Ramos (cell line): ENCODE data around the gene OR5K4.

Experiments used
- in situ Hi-C: fragments of 300-500 bp; cut with MboI; formaldehyde crosslinking; loops from one replicate; pipeline ENCODE4 v1.14.3; 2022; ENCODE audit warnings: low sequenced_read_pairs; ENCODE audit not compliant: unreplicated experiment

Gene OR5K4, protein sequence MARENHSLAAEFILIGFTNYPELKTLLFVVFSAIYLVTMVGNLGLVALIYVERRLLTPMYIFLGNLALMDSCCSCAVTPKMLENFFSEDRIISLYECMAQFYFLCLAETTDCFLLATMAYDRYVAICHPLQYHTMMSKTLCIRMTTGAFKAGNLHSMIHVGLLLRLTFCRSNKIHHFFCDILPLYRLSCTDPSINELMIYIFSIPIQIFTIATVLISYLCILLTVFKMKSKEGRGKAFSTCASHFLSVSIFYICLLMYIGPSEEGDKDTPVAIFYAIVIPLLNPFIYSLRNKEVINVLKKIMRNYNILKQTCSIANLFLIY

DNA sequence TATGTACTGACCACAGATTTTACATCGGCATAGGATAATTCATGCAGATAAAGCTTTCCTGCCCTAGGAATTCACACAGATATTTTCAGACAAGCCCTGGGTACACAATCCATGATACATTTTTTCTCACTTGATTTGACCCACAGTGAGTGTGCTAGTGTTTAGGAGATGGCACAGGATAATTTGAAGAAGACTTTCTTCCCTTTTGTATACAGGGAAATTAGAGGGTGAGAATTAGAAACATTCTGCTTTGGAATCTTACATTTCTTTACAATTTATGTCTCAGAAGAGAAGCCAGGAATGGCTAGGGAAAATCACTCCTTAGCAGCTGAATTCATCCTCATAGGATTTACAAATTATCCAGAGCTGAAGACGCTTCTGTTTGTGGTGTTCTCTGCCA, at the start of gene OR5K4:
OR5K4 (plus strand) TSS at position 301 of the 400 bp plus-strand sequence; CDS start at position 301, 0 bp downstream.
- in situ Hi-C loops: no loop called here

DNA sequence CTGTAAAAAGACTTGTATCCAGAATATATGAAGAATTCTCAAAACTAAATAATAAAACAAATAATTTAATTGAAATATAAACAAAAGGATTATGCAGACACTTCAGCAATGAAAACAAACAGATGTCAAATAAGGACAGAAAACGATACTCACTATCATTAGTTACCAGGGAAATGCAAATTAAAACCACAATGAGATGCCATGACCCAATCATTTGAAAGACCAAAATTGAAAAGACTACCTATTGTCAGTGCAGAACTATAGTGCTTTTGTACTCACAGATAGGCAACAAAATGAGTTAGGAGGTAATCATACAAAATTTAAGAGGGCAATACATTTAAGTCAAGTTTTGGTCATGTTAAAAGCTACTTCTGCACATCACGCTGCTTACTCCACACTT, 31.6 kb upstream of the OR5K4 start:
- in situ Hi-C loops: no loop called here

DNA sequence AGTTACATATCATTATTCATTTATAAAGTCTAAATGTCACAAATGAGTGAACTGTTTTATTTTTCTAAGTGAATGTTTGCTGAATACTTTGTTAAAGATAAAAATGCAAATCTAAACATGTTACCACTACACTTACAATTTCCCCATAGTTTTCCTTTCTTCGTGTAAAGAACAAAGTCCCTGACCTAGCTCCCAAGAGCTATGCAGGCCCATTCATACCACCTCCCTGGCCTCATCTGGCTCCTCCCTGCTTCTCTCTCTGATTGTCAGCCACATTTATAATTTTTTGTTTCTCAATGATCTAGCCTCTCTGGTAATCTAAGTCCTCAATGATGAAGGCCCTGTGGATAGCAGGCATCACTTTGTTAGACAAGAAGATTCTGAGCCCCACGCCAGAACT, 31.0 kb upstream of the OR5K4 start:
- in situ Hi-C loops: no loop called here

GRCh38 chr3:98323425-98323824, 30.2 kb upstream of the OR5K4 start:
- in situ Hi-C loops: no loop called here

DNA sequence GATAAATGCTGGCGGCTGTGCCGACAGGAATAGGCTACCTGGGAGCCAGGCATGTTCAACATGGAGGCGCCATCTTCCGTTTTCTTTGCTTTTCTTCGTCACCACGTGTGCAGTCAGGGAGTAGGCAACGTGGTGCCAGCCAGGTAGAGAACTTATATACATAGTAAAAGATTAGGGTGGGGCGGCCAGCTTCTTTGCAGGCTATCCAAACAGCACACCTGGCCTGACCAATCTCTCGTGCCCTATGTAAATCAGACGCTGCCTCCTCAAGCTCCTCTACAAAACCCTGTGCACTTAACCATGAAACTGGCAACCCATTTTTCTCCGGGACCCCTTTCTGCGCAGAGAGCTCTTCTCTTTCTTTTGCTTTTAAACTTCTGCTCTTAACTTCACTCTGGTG, 28.6 kb upstream of the OR5K4 start:
- in situ Hi-C loops: loop anchor here (5.0 kb wide), 1 partner anchor 283 kb away; no protein-coding TSS in a partner anchor

GRCh38 chr3:98326105-98326893, 27.4 kb upstream of the OR5K4 start:
- in situ Hi-C loops: loop anchor here (5.0 kb wide), 1 partner anchor 284 kb away; no protein-coding TSS in a partner anchor

DNA sequence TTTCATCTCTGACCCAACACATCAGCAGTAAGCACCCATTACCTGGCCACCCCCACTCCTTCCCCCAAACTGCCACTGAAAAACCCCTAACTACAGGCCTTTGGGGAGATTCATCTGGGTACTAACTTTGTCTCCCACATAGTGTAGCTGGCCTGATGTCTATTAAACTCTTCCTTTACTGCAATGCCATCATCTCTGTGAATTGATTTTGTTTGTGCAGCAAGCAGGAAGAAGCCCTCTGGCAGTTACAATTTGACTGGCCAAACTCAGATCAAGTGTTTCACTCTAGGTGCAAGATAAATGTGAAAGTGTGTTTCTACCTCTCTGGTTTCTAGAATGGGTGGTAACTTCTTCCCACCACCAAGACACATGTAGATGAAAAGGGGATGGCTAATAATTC, 26.7 kb upstream of the OR5K4 start:
- in situ Hi-C loops: loop anchor here (5.0 kb wide), 1 partner anchor 285 kb away; no protein-coding TSS in a partner anchor

- in situ Hi-C loops: loop anchor here (5.0 kb wide), 1 partner anchor 287 kb away; no protein-coding TSS in a partner anchor
Observed at GRCh38 chr3:98328933-98329332, 24.7 kb upstream of the OR5K4 start.

DNA sequence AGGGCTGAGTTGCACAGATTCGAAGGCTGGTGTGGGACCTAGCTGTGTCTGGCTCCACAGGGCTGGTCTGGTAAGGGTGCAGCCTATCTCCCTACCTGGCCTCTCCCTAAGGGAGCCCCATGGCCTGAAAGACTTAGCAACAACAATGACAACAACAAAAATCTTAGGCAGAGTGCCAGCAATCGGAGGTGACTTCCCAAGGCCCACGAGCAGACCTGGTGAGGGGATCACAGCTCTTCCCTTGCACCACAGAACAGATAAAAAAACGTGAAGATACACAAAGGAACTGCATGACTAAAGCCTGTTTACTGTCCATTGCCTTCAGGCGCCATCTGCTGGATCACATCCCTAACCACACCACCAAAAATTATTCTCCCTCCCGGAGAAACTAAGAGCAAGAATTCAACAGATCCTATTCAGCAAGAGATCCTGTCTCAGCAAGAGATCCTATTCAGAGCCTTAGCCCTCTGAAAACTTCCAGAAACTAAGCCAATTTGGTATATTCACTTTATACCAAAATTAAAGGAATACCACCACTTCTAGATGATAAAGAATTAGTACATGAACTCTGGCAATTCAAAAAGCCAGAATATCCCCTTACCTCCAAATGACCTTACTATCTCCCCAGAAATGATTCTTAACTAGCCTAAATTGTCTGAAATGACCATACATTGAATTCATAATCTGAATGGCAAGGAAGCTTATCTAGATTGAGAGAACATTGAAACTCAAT, 24.1 kb upstream of the OR5K4 start:
- in situ Hi-C loops: loop anchor here (5.0 to 10.0 kb wide), 2 partner anchors 245 to 287 kb away; no protein-coding TSS in a partner anchor

GRCh38 chr3:98331329-98331728, 22.3 kb upstream of the OR5K4 start:
- in situ Hi-C loops: loop anchor here (10.0 kb wide), 1 partner anchor 243 kb away; no protein-coding TSS in a partner anchor

- in situ Hi-C loops: loop anchor here (10.0 kb wide), 1 partner anchor 241 kb away; no protein-coding TSS in a partner anchor
Observed at GRCh38 chr3:98333989-98334606, 19.6 kb upstream of the OR5K4 start.

GRCh38 chr3:98339031-98339430, 14.6 kb upstream of the OR5K4 start:
- in situ Hi-C loops: loop anchor here (10.0 kb wide), 1 partner anchor 236 kb away; no protein-coding TSS in a partner anchor

DNA sequence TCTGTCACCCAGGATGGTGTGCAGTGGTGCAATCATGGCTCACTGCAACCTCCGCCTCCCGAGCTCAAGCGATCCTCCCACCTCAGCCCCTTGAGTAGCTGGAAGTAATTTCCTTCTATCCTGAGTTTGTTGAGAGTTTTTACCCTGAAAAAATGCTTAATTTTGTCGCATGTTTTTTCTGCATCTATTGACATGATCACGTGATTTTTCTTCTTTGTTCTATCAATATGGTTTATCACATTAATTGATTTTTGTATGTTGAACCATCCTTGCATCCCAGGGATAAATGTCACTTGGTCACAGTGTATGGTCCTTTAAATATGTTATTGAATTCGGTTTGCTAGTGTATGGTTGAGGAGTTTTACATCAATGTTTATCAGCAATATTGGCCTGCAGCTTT, 11.9 kb upstream of the OR5K4 start:
- in situ Hi-C loops: no loop called here

DNA sequence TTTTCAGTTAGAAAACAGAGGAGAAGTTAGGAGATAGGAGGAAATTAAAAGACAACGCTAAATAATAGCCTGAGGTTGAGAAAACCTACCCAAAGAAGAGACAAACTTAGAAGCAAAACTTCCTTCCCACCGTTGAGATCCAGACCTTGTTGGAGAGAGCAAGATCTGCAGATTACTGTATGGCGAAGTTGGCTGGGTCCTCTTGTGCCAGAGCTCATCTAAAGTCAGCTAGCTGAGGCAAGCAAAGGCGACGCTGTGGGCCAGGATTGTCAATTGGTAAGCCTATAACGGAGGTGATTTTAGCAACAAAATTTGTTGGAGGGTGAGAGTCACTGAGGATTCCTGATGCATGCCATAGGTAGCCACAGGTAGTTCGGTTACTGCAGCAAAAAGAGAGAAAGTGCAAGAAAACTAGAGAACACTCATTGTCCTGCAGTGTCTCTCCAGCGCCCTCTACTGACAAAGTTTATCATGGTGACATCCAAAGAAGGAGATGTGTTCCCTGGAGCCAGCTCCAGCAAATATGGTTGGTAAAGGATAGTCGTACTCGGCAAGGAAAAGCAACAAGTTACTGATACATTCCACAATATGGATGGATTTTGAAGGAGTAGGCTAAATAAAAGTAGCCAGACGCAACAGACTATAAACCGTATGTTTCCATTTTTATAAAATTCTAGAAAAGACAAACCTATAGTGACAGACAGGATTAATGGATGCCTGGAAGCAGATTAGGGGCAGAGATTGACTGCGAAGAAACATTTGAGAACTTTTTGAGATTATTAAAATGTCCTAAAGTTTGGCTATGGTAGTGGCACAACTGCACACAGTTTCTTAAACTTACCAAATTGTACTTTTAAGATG, 9.8 kb upstream of the OR5K4 start:
- in situ Hi-C loops: no loop called here

GRCh38 chr3:98350082-98350481, 3.6 kb upstream of the OR5K4 start:
- in situ Hi-C loops: no loop called here

DNA sequence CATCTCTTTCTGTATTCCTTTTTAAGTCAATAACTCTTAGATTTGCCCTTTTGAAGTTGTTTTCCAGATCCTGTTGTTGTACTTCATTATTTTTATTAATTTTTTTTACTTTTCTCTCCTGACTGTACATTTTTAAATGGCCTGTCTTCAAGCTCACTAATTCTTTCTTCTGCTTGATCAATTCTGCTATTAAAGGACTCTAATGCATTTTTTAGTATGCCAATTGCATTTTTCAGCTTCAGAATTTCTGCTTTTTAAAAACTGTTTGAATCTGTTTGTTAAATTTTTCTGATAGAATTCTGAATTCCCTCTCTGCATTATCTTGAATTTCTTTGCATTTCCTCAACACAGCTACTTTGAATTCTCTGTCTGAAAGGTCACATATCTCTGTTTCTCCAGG, 5.6 kb downstream of the OR5K4 start:
- in situ Hi-C loops: no loop called here

GRCh38 chr3:98359993-98360675, 6.5 kb downstream of the OR5K4 start:
- in situ Hi-C loops: no loop called here

DNA sequence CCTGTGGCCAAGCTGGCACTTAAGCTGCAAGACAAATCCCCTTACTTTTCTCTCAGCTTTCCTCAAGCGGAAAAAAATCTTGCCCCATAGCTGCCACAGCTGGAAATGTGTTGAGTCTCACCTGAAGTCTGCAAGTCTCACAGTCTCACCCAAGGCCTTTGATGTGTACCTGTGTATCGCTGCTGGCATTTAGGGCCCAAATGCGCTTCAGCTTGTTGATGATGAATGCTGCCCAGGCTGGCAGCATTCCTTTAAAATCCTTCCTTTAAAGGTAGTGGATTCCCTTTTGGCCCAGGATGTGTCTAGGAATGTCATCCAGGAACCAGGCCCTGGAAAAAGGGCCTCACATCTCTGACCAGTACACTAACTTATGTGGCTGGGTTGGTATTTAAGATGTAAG, 7.0 kb downstream of the OR5K4 start:
- in situ Hi-C loops: no loop called here
